ENCODE measurements around the gene EID2B.
A peak's percentile ranks its signal among the peaks of the same experiment; 100 is the strongest.

The EID2B gene

GRCh38 chr19:39514840-39515550 lies 17.7 kb downstream of the EID2B start, which contains the start of gene SELENOV (continued):
- TF ChIP-seq PRDM1 (tag by site-specific recombination; IDR thresholded peaks at IDR 0.05) (no peak), ZNF473 (tag by site-specific recombination; IDR thresholded peaks at IDR 0.05) (no peak), ZNF138 (tag by site-specific recombination; IDR thresholded peaks at IDR 0.05; ENCODE audit: borderline replicate concordance) (no peak), ZNF426 (tag by site-specific recombination; IDR thresholded peaks at IDR 0.05) (no peak), KLF1 (tag by site-specific recombination; IDR thresholded peaks at IDR 0.05) (0 out of 2 replicates have a peak, but pooled peaks have one; percentile 6), KLF16 (tag by site-specific recombination; IDR thresholded peaks at IDR 0.05) (peak; percentile 88), ZNF792 (tag by site-specific recombination; IDR thresholded peaks at IDR 0.05) (no peak), ZNF416 (tag by site-specific recombination; IDR thresholded peaks at IDR 0.05) (no peak), ZFHX2 (tag by site-specific recombination; conservative IDR thresholded peaks at IDR 0.05) (no peak), ZNF174 (tag by site-specific recombination; IDR thresholded peaks at IDR 0.05) (no peak), PRDM2 (tag by site-specific recombination; IDR thresholded peaks at IDR 0.05; ENCODE audit: borderline replicate concordance) (no peak), ZNF549 (tag by site-specific recombination; IDR thresholded peaks at IDR 0.05) (no peak), HOXC10 (CRISPR knock-in tag; IDR thresholded peaks at IDR 0.05) (no peak), SP3 (tag by site-specific recombination; IDR thresholded peaks at IDR 0.05) (peak; percentile 41), ZNF704 (tag by site-specific recombination; IDR thresholded peaks at IDR 0.05) (no peak), PRDM4 (tag by site-specific recombination; IDR thresholded peaks at IDR 0.05) (no peak), ZNF24 (tag by site-specific recombination; IDR thresholded peaks at IDR 0.05) (no peak), HOXA7 (CRISPR knock-in tag; IDR thresholded peaks at IDR 0.05; ENCODE audit: borderline replicate concordance) (no peak), ZNF629 (tag by site-specific recombination; IDR thresholded peaks at IDR 0.05) (no peak), ZNF701 (tag by site-specific recombination; IDR thresholded peaks at IDR 0.05) (no peak), ZNF121 (tag by site-specific recombination; IDR thresholded peaks at IDR 0.05) (no peak), ZNF580 (tag by site-specific recombination; IDR thresholded peaks at IDR 0.05) (no peak), ZNF830 (tag by site-specific recombination; IDR thresholded peaks at IDR 0.05; ENCODE audit: low read depth) (no peak), GLIS2 (tag by site-specific recombination; IDR thresholded peaks at IDR 0.05) (peak; percentile 58; the same call in 1 of the 2 replicates), ZNF513 (tag by site-specific recombination; IDR thresholded peaks at IDR 0.05) (no peak), KLF17 (tag by site-specific recombination; IDR thresholded peaks at IDR 0.05) (no peak), ZNF76 (tag by site-specific recombination; IDR thresholded peaks at IDR 0.05; ENCODE audit: borderline replicate concordance, low read depth) (no peak), ZNF16 (tag by site-specific recombination; IDR thresholded peaks at IDR 0.05; ENCODE audit: low read depth) (no peak), ZNF366 (tag by site-specific recombination; conservative IDR thresholded peaks at IDR 0.05) (no peak)
